H1 (cell line): ENCODE measurements around the gene ARHGAP23. TPM values are rescaled to one million over a fixed set of nuclear protein-coding genes. Genes with fewer than 3 reads are reported as not detected.

Source experiments
- EZH2 ChIP-seq: fragments of 200-600 bp; sonication (generic); IDR thresholded peaks from 2 replicates; pipeline ENCODE4 v1.7.1; 2012; ENCODE audit warnings: low read depth, mild to moderate bottlenecking, moderate library complexity, low read length, inconsistent platforms; ENCODE audit not compliant: severe bottlenecking
- GABPA ChIP-seq: IDR thresholded peaks from 2 replicates; pipeline ENCODE4 v1.6.1; 2011; ENCODE audit warnings: mild to moderate bottlenecking, low read length, moderate library complexity, borderline replicate concordance; ENCODE audit not compliant: insufficient read depth
- SP2 ChIP-seq: IDR thresholded peaks from 2 replicates; pipeline ENCODE4 v1.6.1; 2012; ENCODE audit warnings: mild to moderate bottlenecking, low read length, inconsistent platforms
- polyA plus RNA-seq, 7 experiments: library from polyadenylated mRNA; depleted of rRNA in 3 of 7; stranded (reverse) in 5 of 7; unstranded in 2 of 7; fragments of >200 nt in 5 of 7; fragments of 200-250 nt in 2 of 7; gene quantifications; 1 replicate in 5 of 7; 2 replicates in 1 of 7; 4 replicates in 1 of 7; pipeline versions ENCODE4 v1.2.1 to v1.2.3, GENCODE V29; 2011 to 2013; ENCODE audit warnings: missing spikeins in 2 of 7, mixed read lengths in 2 of 7
- total RNA-seq: library from RNA; stranded (reverse); fragmentation: NEBNext Ultra II Directional; extraction: Animal tissue kit (Norgen Biotek cat#: 25700); gene quantifications from 2 replicates; pipeline ENCODE4 v1.2.1, GENCODE V29; 2021
- TF ChIP-seq, protein P1 (sequence below): fragments of 300-600 bp; sonication (generic); IDR thresholded peaks from 2 replicates; pipeline ENCODE4 v1.7.1; 2012; ENCODE audit warnings: low read length, moderate library complexity, mild to moderate bottlenecking, inconsistent platforms; ENCODE audit not compliant: insufficient replicate concordance

ARHGAP23 gene
- total and polyA plus RNA-seq, 2 of the 8 experiments (the other 6 are each of a cell fraction or from before 2014, with no cell fraction given), result 16.3 to 107 TPM

DNA sequence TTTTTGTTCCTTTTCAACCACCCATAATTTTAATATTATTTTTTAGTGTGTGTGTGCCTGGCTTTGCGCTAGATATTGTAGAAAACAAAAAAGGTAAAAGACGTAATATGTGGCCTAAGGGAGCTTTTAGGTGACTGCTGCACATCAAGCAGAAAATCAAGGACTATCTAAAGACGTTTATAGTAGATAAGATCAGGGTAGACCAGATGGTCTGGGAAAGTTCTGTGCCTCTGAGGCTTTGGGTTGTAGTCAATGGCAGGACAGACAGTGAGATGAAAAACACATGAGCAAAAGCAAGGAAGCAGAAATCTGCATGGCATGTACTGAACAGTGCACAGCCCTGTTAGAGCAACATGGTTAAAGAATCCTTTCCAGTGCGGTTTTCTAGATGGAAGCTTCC is 26.8 kb upstream of the ARHGAP23 start (continued):
- TF ChIP-seq, protein P1, sequence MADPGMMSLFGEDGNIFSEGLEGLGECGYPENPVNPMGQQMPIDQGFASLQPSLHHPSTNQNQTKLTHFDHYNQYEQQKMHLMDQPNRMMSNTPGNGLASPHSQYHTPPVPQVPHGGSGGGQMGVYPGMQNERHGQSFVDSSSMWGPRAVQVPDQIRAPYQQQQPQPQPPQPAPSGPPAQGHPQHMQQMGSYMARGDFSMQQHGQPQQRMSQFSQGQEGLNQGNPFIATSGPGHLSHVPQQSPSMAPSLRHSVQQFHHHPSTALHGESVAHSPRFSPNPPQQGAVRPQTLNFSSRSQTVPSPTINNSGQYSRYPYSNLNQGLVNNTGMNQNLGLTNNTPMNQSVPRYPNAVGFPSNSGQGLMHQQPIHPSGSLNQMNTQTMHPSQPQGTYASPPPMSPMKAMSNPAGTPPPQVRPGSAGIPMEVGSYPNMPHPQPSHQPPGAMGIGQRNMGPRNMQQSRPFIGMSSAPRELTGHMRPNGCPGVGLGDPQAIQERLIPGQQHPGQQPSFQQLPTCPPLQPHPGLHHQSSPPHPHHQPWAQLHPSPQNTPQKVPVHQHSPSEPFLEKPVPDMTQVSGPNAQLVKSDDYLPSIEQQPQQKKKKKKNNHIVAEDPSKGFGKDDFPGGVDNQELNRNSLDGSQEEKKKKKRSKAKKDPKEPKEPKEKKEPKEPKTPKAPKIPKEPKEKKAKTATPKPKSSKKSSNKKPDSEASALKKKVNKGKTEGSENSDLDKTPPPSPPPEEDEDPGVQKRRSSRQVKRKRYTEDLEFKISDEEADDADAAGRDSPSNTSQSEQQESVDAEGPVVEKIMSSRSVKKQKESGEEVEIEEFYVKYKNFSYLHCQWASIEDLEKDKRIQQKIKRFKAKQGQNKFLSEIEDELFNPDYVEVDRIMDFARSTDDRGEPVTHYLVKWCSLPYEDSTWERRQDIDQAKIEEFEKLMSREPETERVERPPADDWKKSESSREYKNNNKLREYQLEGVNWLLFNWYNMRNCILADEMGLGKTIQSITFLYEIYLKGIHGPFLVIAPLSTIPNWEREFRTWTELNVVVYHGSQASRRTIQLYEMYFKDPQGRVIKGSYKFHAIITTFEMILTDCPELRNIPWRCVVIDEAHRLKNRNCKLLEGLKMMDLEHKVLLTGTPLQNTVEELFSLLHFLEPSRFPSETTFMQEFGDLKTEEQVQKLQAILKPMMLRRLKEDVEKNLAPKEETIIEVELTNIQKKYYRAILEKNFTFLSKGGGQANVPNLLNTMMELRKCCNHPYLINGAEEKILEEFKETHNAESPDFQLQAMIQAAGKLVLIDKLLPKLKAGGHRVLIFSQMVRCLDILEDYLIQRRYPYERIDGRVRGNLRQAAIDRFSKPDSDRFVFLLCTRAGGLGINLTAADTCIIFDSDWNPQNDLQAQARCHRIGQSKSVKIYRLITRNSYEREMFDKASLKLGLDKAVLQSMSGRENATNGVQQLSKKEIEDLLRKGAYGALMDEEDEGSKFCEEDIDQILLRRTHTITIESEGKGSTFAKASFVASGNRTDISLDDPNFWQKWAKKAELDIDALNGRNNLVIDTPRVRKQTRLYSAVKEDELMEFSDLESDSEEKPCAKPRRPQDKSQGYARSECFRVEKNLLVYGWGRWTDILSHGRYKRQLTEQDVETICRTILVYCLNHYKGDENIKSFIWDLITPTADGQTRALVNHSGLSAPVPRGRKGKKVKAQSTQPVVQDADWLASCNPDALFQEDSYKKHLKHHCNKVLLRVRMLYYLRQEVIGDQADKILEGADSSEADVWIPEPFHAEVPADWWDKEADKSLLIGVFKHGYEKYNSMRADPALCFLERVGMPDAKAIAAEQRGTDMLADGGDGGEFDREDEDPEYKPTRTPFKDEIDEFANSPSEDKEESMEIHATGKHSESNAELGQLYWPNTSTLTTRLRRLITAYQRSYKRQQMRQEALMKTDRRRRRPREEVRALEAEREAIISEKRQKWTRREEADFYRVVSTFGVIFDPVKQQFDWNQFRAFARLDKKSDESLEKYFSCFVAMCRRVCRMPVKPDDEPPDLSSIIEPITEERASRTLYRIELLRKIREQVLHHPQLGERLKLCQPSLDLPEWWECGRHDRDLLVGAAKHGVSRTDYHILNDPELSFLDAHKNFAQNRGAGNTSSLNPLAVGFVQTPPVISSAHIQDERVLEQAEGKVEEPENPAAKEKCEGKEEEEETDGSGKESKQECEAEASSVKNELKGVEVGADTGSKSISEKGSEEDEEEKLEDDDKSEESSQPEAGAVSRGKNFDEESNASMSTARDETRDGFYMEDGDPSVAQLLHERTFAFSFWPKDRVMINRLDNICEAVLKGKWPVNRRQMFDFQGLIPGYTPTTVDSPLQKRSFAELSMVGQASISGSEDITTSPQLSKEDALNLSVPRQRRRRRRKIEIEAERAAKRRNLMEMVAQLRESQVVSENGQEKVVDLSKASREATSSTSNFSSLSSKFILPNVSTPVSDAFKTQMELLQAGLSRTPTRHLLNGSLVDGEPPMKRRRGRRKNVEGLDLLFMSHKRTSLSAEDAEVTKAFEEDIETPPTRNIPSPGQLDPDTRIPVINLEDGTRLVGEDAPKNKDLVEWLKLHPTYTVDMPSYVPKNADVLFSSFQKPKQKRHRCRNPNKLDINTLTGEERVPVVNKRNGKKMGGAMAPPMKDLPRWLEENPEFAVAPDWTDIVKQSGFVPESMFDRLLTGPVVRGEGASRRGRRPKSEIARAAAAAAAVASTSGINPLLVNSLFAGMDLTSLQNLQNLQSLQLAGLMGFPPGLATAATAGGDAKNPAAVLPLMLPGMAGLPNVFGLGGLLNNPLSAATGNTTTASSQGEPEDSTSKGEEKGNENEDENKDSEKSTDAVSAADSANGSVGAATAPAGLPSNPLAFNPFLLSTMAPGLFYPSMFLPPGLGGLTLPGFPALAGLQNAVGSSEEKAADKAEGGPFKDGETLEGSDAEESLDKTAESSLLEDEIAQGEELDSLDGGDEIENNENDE, result no peak
- TF ChIP-seq SP2, result no peak
- no peak for TF ChIP-seq GABPA
- TF ChIP-seq EZH2, result no peak
